Measurements from ENCODE around the gene BCAN. TPM values are rescaled to one million over a fixed set of nuclear protein-coding genes. Genes with fewer than 3 reads are reported as not detected.
A peak's percentile ranks its signal among the peaks of the same experiment; 100 is the strongest.

The BCAN gene
- total and polyA plus RNA-seq, 2 of the 8 experiments (the other 6 are each of a cell fraction or from before 2014, with no cell fraction given): 4.5 to 24.0 TPM

GRCh38 chr1:156708218-156708661 lies 66.3 kb downstream of the BCAN start:
- H3K9ac ChIP-seq (replicated peaks in 1 of 4; ENCODE audit: extremely low read depth in 1 of 4, low read depth in 3 of 4, low read length in 3 of 4): 0 out of 7 replicates have a peak overlapping the region, but pooled peaks of 2 of the 4 experiments have one; percentile 25 to 46
- H3K4me2 ChIP-seq (ENCODE audit: insufficient read depth in 1 of 2, low read depth in 2 of 2, low read length in 2 of 2): peak overlapping the region; percentile 77 to 94
- peak overlapping the region in 3 of 4 experiments; percentile 21 to 80 (median 30); a peak in 6 of 8 replicates for H3K4me3 ChIP-seq (ENCODE audit: extremely low read depth in 1 of 4, insufficient read depth in 2 of 4, low read depth in 3 of 4, low read length in 4 of 4)
- H3K18ac ChIP-seq (ENCODE audit: extremely low read depth, low read length): peak overlapping the region; percentile 98
- H3K23ac ChIP-seq (ENCODE audit: insufficient read length): no peak overlapping the region
- H4K5ac ChIP-seq (ENCODE audit: insufficient read length, low read depth, low read length): peak overlapping the region; percentile 82
- H2BK15ac ChIP-seq (ENCODE audit: low read length): no peak overlapping the region
- H3K79me2 ChIP-seq (ENCODE audit: control insufficient read depth in 1 of 2, insufficient read depth in 2 of 2, low read length in 2 of 2): peaks cover 7 to 18% of the 10 kb centered on the region in 2 experiments; a peak in 2 of 4 replicates
- peak overlapping the region; percentile 63; the same call in 1 of the 2 replicates for H2BK20ac ChIP-seq (ENCODE audit: low read length)
- whole genome bisulfite sequencing, 2 experiments (ENCODE audit: extremely low coverage in 1 of 2, insufficient coverage in 1 of 2, insufficient read length in 1 of 2, insufficient replicate concordance in 2 of 2, low coverage in 1 of 2, low lambda C conversion rate in 2 of 2, missing lambda C conversion rate in 1 of 2): 8% methylated on average over 4 of the region's 4 CpGs; no CpG with 5 or more reads in 1 of the 2 experiments
- DNase-seq (ENCODE audit: low read depth in 1 of 2, low spot score in 2 of 2) (peak in 1 of 2 experiments; percentile 76), FAIRE-seq (peak; percentile 90)
- H3K23me2 ChIP-seq (ENCODE audit: low read depth, low read length): peaks cover 31% of the 10 kb centered on the region; the same call in 1 of the 2 replicates
- no peaks in the 10 kb centered on the region for H3K36me3 ChIP-seq (ENCODE audit: control insufficient read depth in 2 of 4, insufficient read depth in 4 of 4, low read length in 3 of 4)
- no peak overlapping the region for H3K14ac ChIP-seq (ENCODE audit: insufficient read length)
- peak overlapping the region; percentile 99 for H2BK12ac ChIP-seq (ENCODE audit: low read depth, low read length)
- peak overlapping the region; percentile 91; the same call in 1 of the 2 replicates for H4K8ac ChIP-seq (ENCODE audit: extremely low read depth, insufficient read depth, low read length)
- no peak overlapping the region for H2AK5ac ChIP-seq (ENCODE audit: low read depth, low read length)
- H4K91ac ChIP-seq (replicated peaks; ENCODE audit: insufficient read length, low read length): peak overlapping the region; percentile 94
- peak overlapping the region; percentile 99; the same call in 1 of the 2 replicates for H2BK5ac ChIP-seq (ENCODE audit: low read depth, low read length)
- peaks cover 0 to 19% (median 8%) of the 10 kb centered on the region in 4 experiments; a peak in 4 of 7 replicates for H3K27me3 ChIP-seq (replicated peaks in 1 of 4; ENCODE audit: control insufficient read depth in 3 of 4, extremely low read depth in 1 of 4, insufficient read depth in 3 of 4, low read length in 3 of 4)
- H2BK120ac ChIP-seq (replicated peaks; ENCODE audit: low read depth, low read length): peak overlapping the region; percentile 77
- H3K56ac ChIP-seq (replicated peaks; ENCODE audit: insufficient read length, low read depth, low read length): peak overlapping the region; percentile 32
- H3K4ac ChIP-seq (replicated peaks; ENCODE audit: insufficient read length, low read depth, low read length): peak overlapping the region; percentile 98
- H3K9me3 ChIP-seq (ENCODE audit: insufficient read depth in 2 of 2, low read depth in 1 of 2, low read length in 1 of 2): no peaks in the 10 kb centered on the region
- peaks cover 27 to 64% (median 46%) of the 10 kb centered on the region in 4 experiments for H3K4me1 ChIP-seq (replicated peaks in 1 of 4; ENCODE audit: control insufficient read depth in 3 of 4, insufficient read depth in 4 of 4, low read length in 3 of 4)
- H3K79me1 ChIP-seq (ENCODE audit: low read depth, low read length): no peaks in the 10 kb centered on the region
- POLR2A ChIA-PET (ENCODE audit: partially characterized antibody): interaction anchor here (0.9 to 16.9 kb wide), 15 partner anchors 8 to 216 kb away, joined by 3 to 530 read pairs (median 7); partner anchors contain the start of genes HDGF, ISG20L2, METTL25B and MRPL24
- H3K27ac ChIP-seq (ENCODE audit: low read depth, low read length): peak overlapping the region; percentile 57; the same call in 1 of the 2 replicates
- no peak overlapping the region for H2AFZ ChIP-seq (ENCODE audit: low read length)
- CTCF ChIA-PET (ENCODE audit: partially characterized antibody): interaction anchor here (0.8 to 66.0 kb wide), 9 partner anchors 3 to 182 kb away, joined by 3 to 4284 read pairs (median 18); partner anchors contain the start of genes CRABP2, INSRR, ISG20L2 and METTL25B
- peaks cover under 1 to 7% of the 10 kb centered on the region in 2 experiments for H4K20me1 ChIP-seq (replicated peaks in 1 of 2; ENCODE audit: control insufficient read depth in 1 of 2, insufficient read depth in 2 of 2, low read length in 2 of 2)
- TF ChIP-seq JUND (IDR thresholded peaks at IDR 0.05; ENCODE audit: low read length) (0 out of 2 replicates have a peak, but pooled peaks have one; percentile 34), FOSL1 (IDR thresholded peaks at IDR 0.05; ENCODE audit: insufficient read depth, low read depth, low read length) (peak; percentile 82), JUN (IDR thresholded peaks at IDR 0.05; ENCODE audit: low read depth, low read length) (peak; percentile 62; the same call in 1 of the 2 replicates), ASH2L (IDR thresholded peaks at IDR 0.05; ENCODE audit: low read length) (peak; percentile 70), SP1 (IDR thresholded peaks at IDR 0.05; ENCODE audit: low read depth, low read length) (peak; percentile 70; the same call in 1 of the 2 replicates), CREB1 (IDR thresholded peaks at IDR 0.05) (0 out of 2 replicates have a peak, but pooled peaks have one; percentile 15), EGR1 (IDR thresholded peaks at IDR 0.05; ENCODE audit: borderline replicate concordance, low read depth, low read length) (peak; percentile 88), CBX5 (IDR thresholded peaks at IDR 0.05; ENCODE audit: low read depth, low read length) (no peak), RNF2 (IDR thresholded peaks at IDR 0.05; ENCODE audit: borderline replicate concordance, low read depth, low read length, missing control alignments, poor library complexity, severe bottlenecking) (no peak)
- TF ChIP-seq, protein P1, sequence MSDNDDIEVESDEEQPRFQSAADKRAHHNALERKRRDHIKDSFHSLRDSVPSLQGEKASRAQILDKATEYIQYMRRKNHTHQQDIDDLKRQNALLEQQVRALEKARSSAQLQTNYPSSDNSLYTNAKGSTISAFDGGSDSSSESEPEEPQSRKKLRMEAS (IDR thresholded peaks at IDR 0.05): 0 out of 2 replicates have a peak, but pooled peaks have one; percentile 29

Data from H1 (cell line).